ENCODE measurements around the gene CEMIP.

DNA sequence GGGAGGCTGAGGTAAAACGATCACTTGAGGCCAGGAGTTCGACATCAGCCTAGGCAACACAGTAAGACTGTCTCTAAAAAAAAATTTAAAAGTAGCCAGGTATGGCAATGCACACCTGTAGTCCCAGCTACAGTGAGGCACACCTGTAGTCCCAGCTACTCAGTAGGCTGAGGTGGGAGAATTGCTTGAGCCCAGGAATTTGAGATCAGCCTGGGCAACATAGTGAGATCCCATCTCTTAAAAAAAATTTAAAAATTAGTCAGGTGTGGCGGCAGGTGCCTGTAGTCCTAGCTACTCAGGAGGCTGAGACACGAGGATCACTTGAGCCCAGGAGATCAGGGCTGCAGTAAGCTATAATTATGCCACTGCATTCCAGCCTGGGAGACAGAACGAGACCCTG, 203.7 kb downstream of the CEMIP start:
- TF ChIP-seq, protein P1, sequence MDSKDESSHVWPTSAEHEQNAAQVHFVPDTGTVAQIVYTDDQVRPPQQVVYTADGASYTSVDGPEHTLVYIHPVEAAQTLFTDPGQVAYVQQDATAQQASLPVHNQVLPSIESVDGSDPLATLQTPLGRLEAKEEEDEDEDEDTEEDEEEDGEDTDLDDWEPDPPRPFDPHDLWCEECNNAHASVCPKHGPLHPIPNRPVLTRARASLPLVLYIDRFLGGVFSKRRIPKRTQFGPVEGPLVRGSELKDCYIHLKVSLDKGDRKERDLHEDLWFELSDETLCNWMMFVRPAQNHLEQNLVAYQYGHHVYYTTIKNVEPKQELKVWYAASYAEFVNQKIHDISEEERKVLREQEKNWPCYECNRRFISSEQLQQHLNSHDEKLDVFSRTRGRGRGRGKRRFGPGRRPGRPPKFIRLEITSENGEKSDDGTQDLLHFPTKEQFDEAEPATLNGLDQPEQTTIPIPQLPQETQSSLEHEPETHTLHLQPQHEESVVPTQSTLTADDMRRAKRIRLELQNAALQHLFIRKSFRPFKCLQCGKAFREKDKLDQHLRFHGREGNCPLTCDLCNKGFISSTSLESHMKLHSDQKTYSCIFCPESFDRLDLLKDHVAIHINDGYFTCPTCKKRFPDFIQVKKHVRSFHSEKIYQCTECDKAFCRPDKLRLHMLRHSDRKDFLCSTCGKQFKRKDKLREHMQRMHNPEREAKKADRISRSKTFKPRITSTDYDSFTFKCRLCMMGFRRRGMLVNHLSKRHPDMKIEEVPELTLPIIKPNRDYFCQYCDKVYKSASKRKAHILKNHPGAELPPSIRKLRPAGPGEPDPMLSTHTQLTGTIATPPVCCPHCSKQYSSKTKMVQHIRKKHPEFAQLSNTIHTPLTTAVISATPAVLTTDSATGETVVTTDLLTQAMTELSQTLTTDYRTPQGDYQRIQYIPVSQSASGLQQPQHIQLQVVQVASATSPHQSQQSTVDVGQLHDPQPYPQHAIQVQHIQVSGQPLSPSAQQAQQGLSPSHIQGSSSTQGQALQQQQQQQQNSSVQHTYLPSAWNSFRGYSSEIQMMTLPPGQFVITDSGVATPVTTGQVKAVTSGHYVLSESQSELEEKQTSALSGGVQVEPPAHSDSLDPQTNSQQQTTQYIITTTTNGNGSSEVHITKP (CRISPR knock-in tag; IDR thresholded peaks at IDR 0.05; ENCODE audit: low read depth) = no peak
- TF ChIP-seq ZNF747 (CRISPR knock-in tag; IDR thresholded peaks at IDR 0.05; ENCODE audit: borderline replicate concordance) (no peak), ZNF180 (CRISPR knock-in tag; IDR thresholded peaks at IDR 0.05; ENCODE audit: borderline replicate concordance, low read depth) (no peak), HOXA5 (CRISPR knock-in tag; IDR thresholded peaks at IDR 0.05) (no peak)
